GM12878 (cell line): ENCODE results near the gene SMPX. TPM values are rescaled to one million over a fixed set of nuclear protein-coding genes. Genes with fewer than 3 reads are reported as not detected.
A peak's percentile ranks its signal among the peaks of the same experiment; 100 is the strongest.

Source experiments
- ATAC-seq: fragments of 200-7000 bp; cut with Tn5 transposase; 3 replicates; pipeline ENCODE4 v1.9.1; 2020; ENCODE audit warnings: mild to moderate bottlenecking, moderate library complexity
- BruUV-seq: library from RNA; stranded (reverse); fragments of 400-500 nt; replicated peaks from 2 replicates; lab custom pipeline; 2021; lab: Mats Ljungman, UMichigan
- CTCF ChIA-PET: fragments of 300-600 bp; sonication (Branson Sonifier 250); formaldehyde crosslinking; extraction: SDS; loops from one replicate; lab custom pipeline; 2021; ENCODE audit warnings: inconsistent platforms; lab: Yijun Ruan, JAX
- POLR2A ChIA-PET: fragments of 350-600 bp; formaldehyde crosslinking; extraction: SDS; loops from one replicate; lab custom pipeline; 2021; ENCODE audit warnings: inconsistent platforms; lab: Charles Lee
- RAD21 ChIA-PET: fragments of 300-600 bp; sonication (Branson Sonifier 250); formaldehyde crosslinking; loops from one replicate; lab custom pipeline; 2023; ENCODE audit warnings: antibody characterized with exemption; ENCODE audit not compliant: unreplicated experiment; lab: Charles Lee
- SMC1A ChIA-PET: fragments of 300-600 bp; sonication (Branson Sonifier 250); formaldehyde crosslinking; loops from one replicate; lab custom pipeline; 2023; ENCODE audit not compliant: unreplicated experiment, uncharacterized antibody; lab: Charles Lee
- DNase-seq: peaks from one replicate; pipeline ENCODE4 v3.0.0-alpha.2; 2011; ENCODE audit warnings: low read depth, low spot score
- FAIRE-seq: peaks from 3 replicates; lab custom pipeline; 2011; peaks lifted over from hg19 to GRCh38; lab: Jason Lieb, UNC
- H2AFZ ChIP-seq: 2 replicates; pipeline ENCODE4 v1.6.0; 2011; ENCODE audit warnings: low read depth, low read length, control low read depth; ENCODE audit not compliant: control insufficient read depth
- H3K27ac ChIP-seq: 2 replicates; pipeline ENCODE4 v1.5.1; 2011; ENCODE audit warnings: control low read depth; ENCODE audit not compliant: control insufficient read depth, insufficient read depth
- H3K27me3 ChIP-seq, 2 experiments: replicated peaks in 1 of 2; 2 replicates each; pipeline versions ENCODE4 v1.6.0 to v1.6.1; 2011; ENCODE audit warnings: low read length in 1 of 2; ENCODE audit not compliant: control insufficient read depth in 2 of 2, insufficient read depth in 2 of 2
- H3K36me3 ChIP-seq, 2 experiments: 2 replicates each; pipeline ENCODE4 v1.5.1; 2011; ENCODE audit warnings: low read length in 1 of 2; ENCODE audit not compliant: control insufficient read depth in 2 of 2, insufficient read depth in 2 of 2
- H3K4me1 ChIP-seq: 2 replicates; pipeline ENCODE4 v1.6.1; 2011; ENCODE audit warnings: mild to moderate bottlenecking, low read length, moderate library complexity, mixed read lengths; ENCODE audit not compliant: control insufficient read depth, insufficient read depth
- H3K4me2 ChIP-seq: 2 replicates; pipeline ENCODE4 v1.6.0; 2011; ENCODE audit warnings: control low read depth; ENCODE audit not compliant: control insufficient read depth, insufficient read depth
- H3K4me3 ChIP-seq: fragments of 200-600 bp; sonication (generic); 2 replicates; pipeline ENCODE4 v1.5.1; 2016
- H3K79me2 ChIP-seq: 2 replicates; pipeline ENCODE4 v1.6.0; 2011; ENCODE audit warnings: low read length; ENCODE audit not compliant: control insufficient read depth, insufficient read depth
- H3K9ac ChIP-seq: 2 replicates; pipeline ENCODE4 v1.8.0; 2011; ENCODE audit warnings: low read length, control low read depth, mixed read lengths; ENCODE audit not compliant: control insufficient read depth, insufficient read depth
- H3K9me3 ChIP-seq: replicated peaks from 3 replicates; pipeline ENCODE4 v1.5.1; 2011; ENCODE audit warnings: mild to moderate bottlenecking, low read length; ENCODE audit not compliant: control insufficient read depth, insufficient read depth
- H4K20me1 ChIP-seq: 2 replicates; pipeline ENCODE4 v1.6.0; 2011; ENCODE audit not compliant: control insufficient read depth, insufficient read depth
- ATF7 ChIP-seq: fragments of 450-650 bp; IDR thresholded peaks from 2 replicates; pipeline ENCODE4 v1.6.1; 2016; ENCODE audit warnings: low read depth, mild to moderate bottlenecking
- KDM1A ChIP-seq: fragments of 200-600 bp; sonication (generic); IDR thresholded peaks from 2 replicates; pipeline ENCODE4 v1.6.1; 2016; ENCODE audit warnings: borderline replicate concordance
- LARP7 ChIP-seq: fragments of 450-650 bp; IDR thresholded peaks from 2 replicates; pipeline ENCODE4 v1.6.1; 2017; ENCODE audit warnings: mild to moderate bottlenecking
- PBX3 ChIP-seq: IDR thresholded peaks from 2 replicates; pipeline ENCODE4 v1.6.1; 2011; ENCODE audit warnings: mild to moderate bottlenecking, low read depth, low read length, moderate library complexity; ENCODE audit not compliant: insufficient replicate concordance
- REST ChIP-seq: IDR thresholded peaks from 2 replicates; pipeline ENCODE4 v1.6.1; 2012; ENCODE audit warnings: mild to moderate bottlenecking, low read depth, low read length
- SMAD5 ChIP-seq: IDR thresholded peaks from 2 replicates; pipeline ENCODE4 v1.6.1; 2016; ENCODE audit warnings: antibody characterized with exemption, low read depth
- SRF ChIP-seq, 2 experiments: IDR thresholded peaks; 2 replicates each; pipeline ENCODE4 v1.6.1; 2011; ENCODE audit warnings: low read depth in 2 of 2, low read length in 2 of 2, mild to moderate bottlenecking in 1 of 2, moderate library complexity in 1 of 2
- ZBTB40 ChIP-seq: fragments of 450-650 bp; IDR thresholded peaks from 2 replicates; pipeline ENCODE4 v1.6.1; 2016; ENCODE audit warnings: mild to moderate bottlenecking, moderate library complexity, borderline replicate concordance
- ZNF622 ChIP-seq: fragments of 450-650 bp; IDR thresholded peaks from 2 replicates; pipeline ENCODE4 v1.6.1; 2017; ENCODE audit warnings: mild to moderate bottlenecking, inconsistent platforms
- WGBS: methylation state at CpG from one replicate; pipeline ENCODE4 v1.1.6; 2016; ENCODE audit warnings: low lambda C conversion rate; ENCODE audit not compliant: insufficient replicate concordance, insufficient coverage; ENCODE audit errors: missing lambda C conversion rate; 5-methylcytosine and 5-hydroxymethylcytosine counted together
- in situ Hi-C: fragments of 300-500 bp; cut with MboI; formaldehyde crosslinking; loops from 9 replicates; pipeline ENCODE4 v1.14.3; 2018; ENCODE audit warnings: mixed read lengths
- intact Hi-C: fragments of 100-400 bp; cut with micrococcal nuclease; formaldehyde crosslinking; loops from one replicate; pipeline ENCODE4 v1.14.2; 2022; ENCODE audit not compliant: unreplicated experiment
- polyA plus RNA-seq, 11 experiments: library from polyadenylated mRNA; depleted of rRNA in 4 of 11; unstranded in 6 of 11; stranded (reverse) in 5 of 11; fragments of >200 nt; fragmentation: Nextera tagmentation in 4 of 11; fragmentation: Illumina TruSeq in 1 of 11; extraction: Ambion mirVana in 4 of 11; extraction: Trizol in 1 of 11; gene quantifications; 1 replicate in 1 of 11; 2 replicates in 10 of 11; pipeline versions ENCODE4 v1.2.1 to v1.2.3, GENCODE V29; 2011 to 2016; ENCODE audit warnings: inconsistent platforms in 2 of 11, missing spikeins in 2 of 11, low read depth in 1 of 11
- total RNA-seq, 4 experiments: library from RNA; depleted of rRNA in 3 of 4; stranded (reverse); fragments of >200 nt in 3 of 4; fragmentation: Illumina TruSeq in 1 of 4; extraction: Trizol in 1 of 4; gene quantifications; 2 replicates each; pipeline versions ENCODE4 v1.2.1 to v1.2.3, GENCODE V29; 2013 to 2021

The SMPX gene
- total and polyA plus RNA-seq, 10 of the 15 experiments (the other 5 are each of a cell fraction or from before 2014, with no cell fraction given): 0.08 to 0.09 TPM; not detected in 8

- in situ Hi-C loops: no loop called here
- DNase-seq: no peak
- no peak overlapping the region for H3K9ac ChIP-seq
- RAD21 ChIA-PET: no interaction called here
- POLR2A ChIA-PET: no interaction called here
- intact Hi-C loops: no loop called here
- no peaks in the 10 kb centered on the region for H3K36me3 ChIP-seq
- no peak overlapping the region for H2AFZ ChIP-seq
- H3K4me2 ChIP-seq: no peak overlapping the region
- SMC1A ChIA-PET: interaction anchor here (0.5 kb wide), 1 partner anchor 23 kb away, joined by 3 read pairs; no protein-coding TSS in a partner anchor
- H3K9me3 ChIP-seq: no peaks in the 10 kb centered on the region
- no peaks in the 10 kb centered on the region for H3K79me2 ChIP-seq
- no peaks in the 10 kb centered on the region for H4K20me1 ChIP-seq
- BruUV-seq: no TSS peak
- no peak overlapping the region for H3K4me3 ChIP-seq
- TF ChIP-seq REST: peak; percentile 87
- no peak for TF ChIP-seq SRF (IDR thresholded peaks at IDR 0.05; ENCODE audit: low read depth in 2 of 2, low read length in 2 of 2)
- H3K4me1 ChIP-seq: no peaks in the 10 kb centered on the region
- peak; percentile 40; the same call in 1 of the 3 replicates for ATAC-seq
- no peak for FAIRE-seq
- no peak overlapping the region for H3K27ac ChIP-seq
- H3K27me3 ChIP-seq: no peaks in the 10 kb centered on the region
- CTCF ChIA-PET: interaction anchor here (0.8 to 3.9 kb wide), 6 partner anchors 11 to 1194 kb away, joined by 3 to 18 read pairs (median 5); no protein-coding TSS in a partner anchor
Observed at GRCh38 chrX:21723084-21723483, 34.8 kb downstream of the SMPX start.

- DNase-seq (no peak), ATAC-seq (no peak), FAIRE-seq (no peak)
- H3K4me1 ChIP-seq: no peaks in the 10 kb centered on the region
- in situ Hi-C loops (no loop called here), intact Hi-C loops (no loop called here)
- ChIA-PET CTCF (interaction anchor here (1.1 kb wide), 1 partner anchor 29 kb away, joined by 5 read pairs; no protein-coding TSS in a partner anchor), SMC1A (no interaction called here), RAD21 (no interaction called here), POLR2A (no interaction called here)
- H3K9ac ChIP-seq: no peak overlapping the region
- no peaks in the 10 kb centered on the region for H3K36me3 ChIP-seq
- H3K4me2 ChIP-seq: no peak overlapping the region
- H4K20me1 ChIP-seq: no peaks in the 10 kb centered on the region
- no TSS peak for BruUV-seq
- H3K4me3 ChIP-seq: no peak overlapping the region
- 2% methylated on average over 3 of the region's 3 CpGs for WGBS
- no peak overlapping the region for H3K27ac ChIP-seq
- no peaks in the 10 kb centered on the region for H3K79me2 ChIP-seq
- H3K27me3 ChIP-seq: no peaks in the 10 kb centered on the region
- no peak overlapping the region for H2AFZ ChIP-seq
- H3K9me3 ChIP-seq: no peaks in the 10 kb centered on the region
- no peak for TF ChIP-seq ZNF622
- TF ChIP-seq PBX3: no peak
- no peak for TF ChIP-seq KDM1A
- TF ChIP-seq ATF7: no peak
- no peak for TF ChIP-seq ZBTB40
- TF ChIP-seq SMAD5: no peak
- no peak for TF ChIP-seq LARP7
Observed at GRCh38 chrX:21721195-21721594, 36.7 kb downstream of the SMPX start.
